ENCODE measurements around the gene TRABD.

The TRABD gene

DNA sequence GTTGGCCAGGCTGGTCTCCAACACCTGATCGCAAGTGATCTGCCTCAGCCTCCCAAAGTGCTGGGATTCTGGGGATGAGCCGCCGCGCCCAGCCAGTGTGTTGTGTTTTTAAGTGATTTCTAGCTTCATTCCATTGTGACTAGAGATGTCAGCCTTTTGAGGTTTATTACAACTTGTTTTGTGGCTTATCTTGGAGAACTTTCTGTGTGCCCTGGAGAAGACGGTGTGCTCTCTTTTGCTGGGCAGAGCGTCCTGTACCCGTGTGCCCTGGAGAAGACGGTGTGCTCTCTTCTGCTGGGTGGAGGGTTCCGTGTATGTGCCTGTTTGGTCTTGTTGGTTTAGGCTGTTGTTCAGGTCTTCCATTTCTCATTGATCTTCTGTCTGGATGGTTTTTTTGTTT, 27.6 kb downstream of the TRABD start:
- TF ChIP-seq SIN3A (IDR thresholded peaks at IDR 0.05; ENCODE audit: borderline replicate concordance, insufficient read depth, low read length) (no peak), POLR2AphosphoS5 (IDR thresholded peaks at IDR 0.05; ENCODE audit: low read depth, low read length) (no peak), FOXP2 (optimal IDR thresholded peaks at IDR 0.05; ENCODE audit: borderline replicate concordance, extremely low read depth, extremely low read length, insufficient read depth) (no peak), TAF1 (IDR thresholded peaks at IDR 0.05; ENCODE audit: borderline replicate concordance, insufficient read depth, low read length) (no peak), REST (IDR thresholded peaks at IDR 0.05; ENCODE audit: insufficient read depth in 1 of 2, low read depth in 2 of 2, low read length in 2 of 2) (no peak)

DNA sequence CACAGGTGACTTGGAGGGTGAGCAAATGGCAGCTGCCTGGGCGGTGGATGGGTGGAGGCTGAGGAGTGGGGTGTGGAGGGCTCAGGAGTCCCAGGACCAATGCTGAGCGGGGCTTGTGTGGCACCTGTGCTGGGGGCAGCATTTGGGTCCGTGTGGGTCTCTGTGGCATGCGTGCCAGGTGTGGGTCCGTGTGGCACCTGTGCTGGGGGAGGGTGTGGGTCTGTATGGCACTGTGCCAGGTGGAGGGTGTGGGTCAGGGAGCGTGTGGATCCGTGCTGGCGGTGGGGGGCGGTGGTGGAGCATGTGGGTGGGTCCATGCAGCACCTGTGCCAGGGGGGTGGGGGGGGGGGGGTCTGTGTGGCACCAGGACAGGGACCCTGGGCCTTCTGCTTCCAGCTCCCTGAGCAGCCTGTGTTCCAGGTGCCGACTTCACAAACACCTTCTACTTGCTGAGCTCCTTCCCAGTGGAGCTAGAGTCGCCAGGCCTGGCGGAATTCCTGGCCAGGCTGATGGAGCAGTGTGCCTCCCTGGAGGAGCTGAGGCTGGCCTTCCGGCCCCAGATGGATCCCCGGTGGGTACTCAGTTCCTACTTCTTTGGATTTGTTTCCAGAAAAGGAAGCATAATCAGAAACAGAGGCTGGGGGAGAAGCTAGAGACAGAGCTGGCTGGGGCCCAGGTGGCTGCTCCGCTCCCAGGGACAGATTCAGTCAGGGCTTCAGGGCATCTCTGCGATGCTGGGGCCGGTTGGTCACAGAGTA, 29.8 kb downstream of the TRABD start:
- no peak for TF ChIP-seq FOXP2 (optimal IDR thresholded peaks at IDR 0.05; ENCODE audit: borderline replicate concordance, extremely low read depth, extremely low read length, insufficient read depth)
- TF ChIP-seq POLR2AphosphoS5 (IDR thresholded peaks at IDR 0.05; ENCODE audit: low read depth, low read length): no peak
- no peak for TF ChIP-seq SIN3A (IDR thresholded peaks at IDR 0.05; ENCODE audit: borderline replicate concordance, insufficient read depth, low read length)
- TF ChIP-seq TAF1 (IDR thresholded peaks at IDR 0.05; ENCODE audit: borderline replicate concordance, insufficient read depth, low read length): no peak
- TF ChIP-seq REST (IDR thresholded peaks at IDR 0.05; ENCODE audit: insufficient read depth in 1 of 2, low read depth in 2 of 2, low read length in 2 of 2): no peak

GRCh38 chr22:50216055-50216683, 30.5 kb downstream of the TRABD start:
- TF ChIP-seq POLR2AphosphoS5 (IDR thresholded peaks at IDR 0.05; ENCODE audit: low read depth, low read length): no peak
- no peak for TF ChIP-seq TAF1 (IDR thresholded peaks at IDR 0.05; ENCODE audit: borderline replicate concordance, insufficient read depth, low read length)
- no peak for TF ChIP-seq SIN3A (IDR thresholded peaks at IDR 0.05; ENCODE audit: borderline replicate concordance, insufficient read depth, low read length)
- TF ChIP-seq FOXP2 (optimal IDR thresholded peaks at IDR 0.05; ENCODE audit: borderline replicate concordance, extremely low read depth, extremely low read length, insufficient read depth): no peak
- no peak for TF ChIP-seq REST (IDR thresholded peaks at IDR 0.05; ENCODE audit: insufficient read depth in 1 of 2, low read depth in 2 of 2, low read length in 2 of 2)

GRCh38 chr22:50216684-50217520, 31.2 kb downstream of the TRABD start:
- TF ChIP-seq POLR2AphosphoS5 (IDR thresholded peaks at IDR 0.05; ENCODE audit: low read depth, low read length): no peak
- TF ChIP-seq FOXP2 (optimal IDR thresholded peaks at IDR 0.05; ENCODE audit: borderline replicate concordance, extremely low read depth, extremely low read length, insufficient read depth): no peak
- TF ChIP-seq TAF1 (IDR thresholded peaks at IDR 0.05; ENCODE audit: borderline replicate concordance, insufficient read depth, low read length): no peak
- TF ChIP-seq SIN3A (IDR thresholded peaks at IDR 0.05; ENCODE audit: borderline replicate concordance, insufficient read depth, low read length): no peak
- TF ChIP-seq REST (IDR thresholded peaks at IDR 0.05; ENCODE audit: insufficient read depth in 1 of 2, low read depth in 2 of 2, low read length in 2 of 2): no peak
